Smooth muscle cell (in vitro differentiated cells): ENCODE results near the gene GAPT. TPM values are rescaled to one million over a fixed set of nuclear protein-coding genes. Genes with fewer than 3 reads are reported as not detected.

Experiments
- DNase-seq: peaks from one replicate; lab custom pipeline; 2025; ENCODE audit not compliant: unreplicated experiment; lab: John Stamatoyannopoulos, UW
- H2AFZ ChIP-seq: fragments of 200-600 bp; sonication (generic); 2 replicates; pipeline ENCODE4 v1.6.0; 2016; ENCODE audit warnings: antibody characterized with exemption, low read depth, mild to moderate bottlenecking
- H3F3A ChIP-seq: fragments of 200-600 bp; sonication (generic); 2 replicates; pipeline ENCODE4 v1.6.0; 2017; ENCODE audit warnings: antibody characterized with exemption, low read depth
- H3K27ac ChIP-seq: fragments of 200-600 bp; sonication (generic); 2 replicates; pipeline ENCODE4 v1.5.1; 2016; ENCODE audit warnings: low read depth, mild to moderate bottlenecking
- H3K27me3 ChIP-seq: fragments of 200-600 bp; sonication (generic); 2 replicates; pipeline ENCODE4 v1.6.1; 2016; ENCODE audit warnings: low read depth, mild to moderate bottlenecking
- H3K36me3 ChIP-seq: fragments of 200-600 bp; sonication (generic); 2 replicates; pipeline ENCODE4 v1.5.1; 2016; ENCODE audit warnings: low read depth
- H3K4me1 ChIP-seq: fragments of 200-600 bp; sonication (generic); 2 replicates; pipeline ENCODE4 v1.5.1; 2016; ENCODE audit warnings: low read depth
- H3K4me2 ChIP-seq: fragments of 200-600 bp; sonication (generic); 2 replicates; pipeline ENCODE4 v1.6.0; 2016; ENCODE audit warnings: mild to moderate bottlenecking
- H3K4me3 ChIP-seq: fragments of 200-600 bp; sonication (generic); 2 replicates; pipeline ENCODE4 v1.5.1; 2016; ENCODE audit warnings: mild to moderate bottlenecking
- H3K79me2 ChIP-seq: fragments of 200-600 bp; sonication (generic); 2 replicates; pipeline ENCODE4 v1.6.0; 2016; ENCODE audit warnings: low read depth, mild to moderate bottlenecking
- H3K9ac ChIP-seq: fragments of 200-600 bp; sonication (generic); 2 replicates; pipeline ENCODE4 v1.6.0; 2016; ENCODE audit warnings: low read depth
- H3K9me3 ChIP-seq: fragments of 200-600 bp; sonication (generic); replicated peaks from 2 replicates; pipeline ENCODE4 v1.5.1; 2016; ENCODE audit warnings: low read depth
- H4K20me1 ChIP-seq: fragments of 200-600 bp; sonication (generic); 2 replicates; pipeline ENCODE4 v1.6.0; 2016; ENCODE audit warnings: low read depth
- CTCF ChIP-seq: fragments of 200-600 bp; sonication (generic); IDR thresholded peaks from 2 replicates; pipeline ENCODE4 v1.5.1; 2017; ENCODE audit warnings: borderline replicate concordance, mild to moderate bottlenecking, antibody characterized with exemption; ENCODE audit not compliant: insufficient read depth, poor library complexity, severe bottlenecking
- WGBS: methylation state at CpG from one replicate; pipeline ENCODE4 v1.1.7; 2016; ENCODE audit warnings: low lambda C conversion rate; 5-methylcytosine and 5-hydroxymethylcytosine counted together
- polyA plus RNA-seq: library from polyadenylated mRNA; unstranded; fragments of >200 nt; fragmentation: Nextera tagmentation; extraction: Ambion mirVana; gene quantifications from 2 replicates; pipeline ENCODE4 v1.2.1, GENCODE V29; 2016
- total RNA-seq: library from RNA; depleted of rRNA; stranded (reverse); fragments of >200 nt; gene quantifications from 2 replicates; pipeline ENCODE4 v1.2.3, GENCODE V29; 2014

Gene GAPT
- total and polyA plus RNA-seq, 2 experiments from 2014 or later, result not detected

GRCh38 chr5:58458141-58458742 is 33.0 kb upstream of the GAPT start:
- WGBS, result 28% methylated on average over 7 of the region's 7 CpGs
- Histone ChIP-seq H3K36me3 (peaks cover 28% of the 10 kb centered on the region), H3K4me3 (peak overlapping the region; percentile 90), H3F3A (peaks cover 41% of the 10 kb centered on the region), H3K9me3 (no peaks in the 10 kb centered on the region), H4K20me1 (peaks cover 66% of the 10 kb centered on the region), H3K9ac (peak overlapping the region; percentile 96), H3K79me2 (peaks cover 48% of the 10 kb centered on the region), H2AFZ (no peak overlapping the region), H3K4me1 (peaks cover 13% of the 10 kb centered on the region), H3K27ac (peak overlapping the region; percentile 97), H3K27me3 (no peaks in the 10 kb centered on the region), H3K4me2 (peak overlapping the region; percentile 86)
- no peak for TF ChIP-seq CTCF
- DNase-seq, result no peak

GRCh38 chr5:58458743-58459145 is 32.5 kb upstream of the GAPT start:
- H3K27ac ChIP-seq, result peak overlapping the region; percentile 97
- H3F3A ChIP-seq, result peaks cover 36% of the 10 kb centered on the region
- no peaks in the 10 kb centered on the region for H3K27me3 ChIP-seq
- peak overlapping the region; percentile 96 for H3K9ac ChIP-seq
- H3K79me2 ChIP-seq, result peaks cover 48% of the 10 kb centered on the region
- peaks cover 13% of the 10 kb centered on the region for H3K4me1 ChIP-seq
- 4% methylated on average over 9 of the region's 9 CpGs for WGBS
- peaks cover 61% of the 10 kb centered on the region for H4K20me1 ChIP-seq
- peak overlapping the region; percentile 90 for H3K4me3 ChIP-seq
- H3K9me3 ChIP-seq, result no peaks in the 10 kb centered on the region
- peaks cover 23% of the 10 kb centered on the region for H3K36me3 ChIP-seq
- H3K4me2 ChIP-seq, result peak overlapping the region; percentile 86
- no peak overlapping the region for H2AFZ ChIP-seq
- no peak for TF ChIP-seq CTCF
- DNase-seq, result no peak

DNA sequence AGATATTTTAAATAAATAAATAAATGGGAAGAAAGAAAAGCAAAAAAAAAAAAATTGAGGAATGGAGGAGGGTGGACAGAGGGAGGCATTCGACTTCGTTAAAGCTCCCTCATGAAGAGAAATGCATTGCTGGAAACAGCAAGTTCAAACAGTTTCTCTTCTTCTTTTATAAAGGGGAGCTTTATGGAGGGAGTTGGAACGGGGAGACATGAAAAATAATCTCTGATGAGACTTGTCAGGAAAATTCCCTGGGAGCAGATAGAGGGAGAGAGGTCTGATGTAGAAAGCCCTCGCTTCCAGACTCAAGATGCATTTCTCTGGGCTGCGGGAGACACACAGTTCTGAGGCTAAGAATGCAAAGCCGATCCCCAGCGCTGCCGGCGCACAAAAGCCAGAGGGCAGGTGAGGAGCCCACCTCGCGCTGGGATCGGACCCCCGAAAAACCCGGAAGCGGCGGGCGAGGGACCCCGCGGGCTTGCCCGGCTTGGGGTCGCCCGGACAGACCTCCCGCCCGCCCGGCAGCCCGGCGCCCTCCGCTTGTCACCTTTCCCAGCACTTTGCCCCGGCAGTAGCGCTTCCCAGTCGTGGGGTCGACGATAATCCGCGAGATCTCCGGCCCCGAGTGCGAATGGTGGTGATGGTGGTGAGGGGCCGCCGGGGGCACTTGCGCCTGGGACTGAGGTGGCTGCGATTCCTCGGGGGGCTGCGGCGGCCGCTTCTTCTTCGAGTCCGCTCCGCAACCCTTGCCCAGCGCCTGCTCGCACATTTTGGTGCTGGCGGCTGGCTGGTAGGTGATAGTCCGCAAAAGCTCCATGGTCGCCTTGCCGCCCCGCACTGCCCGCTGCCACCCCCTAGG is 31.9 kb upstream of the GAPT start:
- no peak overlapping the region for H2AFZ ChIP-seq
- 1% methylated on average over 44 of the region's 57 CpGs for WGBS
- H4K20me1 ChIP-seq, result peaks cover 55% of the 10 kb centered on the region
- H3K4me1 ChIP-seq, result peaks cover 13% of the 10 kb centered on the region
- H3K79me2 ChIP-seq, result peaks cover 48% of the 10 kb centered on the region
- H3K4me2 ChIP-seq, result peak overlapping the region; percentile 86
- peak overlapping the region; percentile 96 for H3K9ac ChIP-seq
- H3K9me3 ChIP-seq, result no peaks in the 10 kb centered on the region
- no peak for TF ChIP-seq CTCF
- DNase-seq, result peak; percentile 57
- peak overlapping the region; percentile 97 for H3K27ac ChIP-seq
- peaks cover 17% of the 10 kb centered on the region for H3K36me3 ChIP-seq
- H3K4me3 ChIP-seq, result peak overlapping the region; percentile 90
- peaks cover 32% of the 10 kb centered on the region for H3F3A ChIP-seq
- H3K27me3 ChIP-seq, result no peaks in the 10 kb centered on the region
